Limb (tissue), 2 donors: ENCODE results near the gene AMIGO2.
"Not testable (repeated sequence)": the region's sequence is repeated elsewhere in the genome, so short reads cannot be mapped to it uniquely, and the experiment has no call there.

Experiments
- DNase-seq, 2 donors: peaks; one replicate each; pipeline ENCODE4 v3.0.0-alpha.2; 2016; ENCODE audit errors: extremely low spot score in 2 of 2

AMIGO2 gene

GRCh38 chr12:47073951-47074350 lies 5.8 kb downstream of the AMIGO2 start:
- no peak for DNase-seq

- no peak for DNase-seq
These were observed 8.4 kb downstream of the AMIGO2 start for GRCh38 chr12:47071241-47071852.

- no peak for DNase-seq
These were observed 9.4 kb downstream of the AMIGO2 start for GRCh38 chr12:47070310-47070709.

- no peak for DNase-seq
These were observed 11.2 kb downstream of the AMIGO2 start for GRCh38 chr12:47068539-47068938.

- no peak for DNase-seq
These were observed 11.9 kb downstream of the AMIGO2 start for GRCh38 chr12:47067771-47068431.

GRCh38 chr12:47067176-47067575 lies 12.6 kb downstream of the AMIGO2 start:
- DNase-seq, result no peak

- no peak for DNase-seq
These were observed 13.3 kb downstream of the AMIGO2 start for GRCh38 chr12:47066278-47067025.

GRCh38 chr12:47065546-47065945 lies 14.2 kb downstream of the AMIGO2 start:
- DNase-seq, result no peak

GRCh38 chr12:47058640-47059039 lies 21.1 kb downstream of the AMIGO2 start:
- DNase-seq, result not testable (repeated sequence)

GRCh38 chr12:47056944-47057343 lies 22.8 kb downstream of the AMIGO2 start:
- DNase-seq, result not testable (repeated sequence)

- DNase-seq, result not testable (repeated sequence)
These were observed 23.9 kb downstream of the AMIGO2 start for GRCh38 chr12:47055856-47056255.

- no peak for DNase-seq
These were observed 25.1 kb downstream of the AMIGO2 start for GRCh38 chr12:47054659-47055058.

- DNase-seq, result no peak
These were observed 25.8 kb downstream of the AMIGO2 start for GRCh38 chr12:47053961-47054360.

GRCh38 chr12:47052274-47052673 lies 27.5 kb downstream of the AMIGO2 start:
- no peak for DNase-seq

GRCh38 chr12:47051291-47051690 lies 28.5 kb downstream of the AMIGO2 start:
- not testable (repeated sequence) for DNase-seq

GRCh38 chr12:47048541-47048940 lies 31.2 kb downstream of the AMIGO2 start:
- no peak for DNase-seq

GRCh38 chr12:47041327-47041726 lies 38.4 kb downstream of the AMIGO2 start:
- no peak for DNase-seq

- no peak for DNase-seq
These were observed 40.0 kb downstream of the AMIGO2 start for GRCh38 chr12:47039756-47040155.

GRCh38 chr12:47039079-47039478 lies 40.7 kb downstream of the AMIGO2 start:
- DNase-seq, result no peak

GRCh38 chr12:47038270-47038748 lies 41.5 kb downstream of the AMIGO2 start:
- no peak for DNase-seq

- DNase-seq, result no peak
These were observed 44.3 kb downstream of the AMIGO2 start for GRCh38 chr12:47035484-47035883.

GRCh38 chr12:47034661-47035060 lies 45.1 kb downstream of the AMIGO2 start:
- DNase-seq, result no peak
